ENCODE results near the gene SLC17A4.

SLC17A4 gene

GRCh38 chr6:25754535-25754934, at the start of gene SLC17A4:
TSS of gene SLC17A4 (plus strand) at chr6:25754742. CDS start at chr6:25761963, 7,221 bp downstream.
- TF ChIP-seq JUND (IDR thresholded peaks at IDR 0.05; ENCODE audit: low read depth): no peak
- no peak for DNase-seq (ENCODE audit: low read depth in 1 of 2, low spot score in 1 of 2)
- in situ Hi-C loops (cut with HindIII; ENCODE audit: low pct_unique_long_range_greater_than_20kb, low sequenced_read_pairs): no loop called here

- TF ChIP-seq JUND (IDR thresholded peaks at IDR 0.05; ENCODE audit: low read depth): no peak
- in situ Hi-C loops (cut with HindIII; ENCODE audit: low pct_unique_long_range_greater_than_20kb, low sequenced_read_pairs): no loop called here
- peak in 1 of 2 experiments; percentile 33 for DNase-seq (ENCODE audit: low read depth in 1 of 2, low spot score in 1 of 2)
Measured at GRCh38 chr6:25706314-25707014, 48.1 kb upstream of the SLC17A4 start.

- no peak for DNase-seq (ENCODE audit: low read depth in 1 of 2, low spot score in 1 of 2)
- in situ Hi-C loops (cut with HindIII; ENCODE audit: low pct_unique_long_range_greater_than_20kb, low sequenced_read_pairs): no loop called here
- TF ChIP-seq JUND (IDR thresholded peaks at IDR 0.05; ENCODE audit: low read depth): no peak
Measured at GRCh38 chr6:25709761-25710160, 44.8 kb upstream of the SLC17A4 start.

GRCh38 chr6:25710287-25710686, 44.3 kb upstream of the SLC17A4 start:
- in situ Hi-C loops (cut with HindIII; ENCODE audit: low pct_unique_long_range_greater_than_20kb, low sequenced_read_pairs): no loop called here
- TF ChIP-seq JUND (IDR thresholded peaks at IDR 0.05; ENCODE audit: low read depth): no peak
- DNase-seq (ENCODE audit: low read depth in 1 of 2, low spot score in 1 of 2): no peak

- DNase-seq (ENCODE audit: low read depth in 1 of 2, low spot score in 1 of 2): no peak
- TF ChIP-seq JUND (IDR thresholded peaks at IDR 0.05; ENCODE audit: low read depth): no peak
- in situ Hi-C loops (cut with HindIII; ENCODE audit: low pct_unique_long_range_greater_than_20kb, low sequenced_read_pairs): no loop called here
Measured at GRCh38 chr6:25713824-25714223, 40.7 kb upstream of the SLC17A4 start.

GRCh38 chr6:25714765-25715164, 39.8 kb upstream of the SLC17A4 start:
- no peak for TF ChIP-seq JUND (IDR thresholded peaks at IDR 0.05; ENCODE audit: low read depth)
- no peak for DNase-seq (ENCODE audit: low read depth in 1 of 2, low spot score in 1 of 2)
- in situ Hi-C loops (cut with HindIII; ENCODE audit: low pct_unique_long_range_greater_than_20kb, low sequenced_read_pairs): no loop called here

GRCh38 chr6:25715794-25716193, 38.7 kb upstream of the SLC17A4 start:
- DNase-seq (ENCODE audit: low read depth in 1 of 2, low spot score in 1 of 2): no peak
- in situ Hi-C loops (cut with HindIII; ENCODE audit: low pct_unique_long_range_greater_than_20kb, low sequenced_read_pairs): no loop called here
- TF ChIP-seq JUND (IDR thresholded peaks at IDR 0.05; ENCODE audit: low read depth): no peak

- in situ Hi-C loops (cut with HindIII; ENCODE audit: low pct_unique_long_range_greater_than_20kb, low sequenced_read_pairs): no loop called here
- no peak for TF ChIP-seq JUND (IDR thresholded peaks at IDR 0.05; ENCODE audit: low read depth)
- peak in 1 of 2 experiments; percentile 60 for DNase-seq (ENCODE audit: low read depth in 1 of 2, low spot score in 1 of 2)
Measured at GRCh38 chr6:25717866-25718740, 36.4 kb upstream of the SLC17A4 start.

- DNase-seq (ENCODE audit: low read depth in 1 of 2, low spot score in 1 of 2): no peak
- no peak for TF ChIP-seq JUND (IDR thresholded peaks at IDR 0.05; ENCODE audit: low read depth)
- in situ Hi-C loops (cut with HindIII; ENCODE audit: low pct_unique_long_range_greater_than_20kb, low sequenced_read_pairs): no loop called here
Measured at GRCh38 chr6:25726122-25726911, 28.2 kb upstream of the SLC17A4 start.

GRCh38 chr6:25727028-25727427, 27.5 kb upstream of the SLC17A4 start:
- TF ChIP-seq JUND (IDR thresholded peaks at IDR 0.05; ENCODE audit: low read depth): no peak
- in situ Hi-C loops (cut with HindIII; ENCODE audit: low pct_unique_long_range_greater_than_20kb, low sequenced_read_pairs): no loop called here
- no peak for DNase-seq (ENCODE audit: low read depth in 1 of 2, low spot score in 1 of 2)

GRCh38 chr6:25730907-25731306, 23.6 kb upstream of the SLC17A4 start:
- DNase-seq (ENCODE audit: low read depth in 1 of 2, low spot score in 1 of 2): no peak
- TF ChIP-seq JUND (IDR thresholded peaks at IDR 0.05; ENCODE audit: low read depth): no peak
- in situ Hi-C loops (cut with HindIII; ENCODE audit: low pct_unique_long_range_greater_than_20kb, low sequenced_read_pairs): no loop called here

GRCh38 chr6:25731721-25732120, 22.8 kb upstream of the SLC17A4 start:
- in situ Hi-C loops (cut with HindIII; ENCODE audit: low pct_unique_long_range_greater_than_20kb, low sequenced_read_pairs): no loop called here
- no peak for DNase-seq (ENCODE audit: low read depth in 1 of 2, low spot score in 1 of 2)
- TF ChIP-seq JUND (IDR thresholded peaks at IDR 0.05; ENCODE audit: low read depth): no peak

Data from T47D (cell line).